ENCODE data around the gene CEP120. TPM values are rescaled to one million over a fixed set of nuclear protein-coding genes. Genes with fewer than 3 reads are reported as not detected.

Gene CEP120
- total RNA-seq (2022; extraction: Qiagen RNA extraction), result 7.3 to 10.8 TPM (median 9.2 TPM) in 5 replicates

GRCh38 chr5:123423278-123424149, at the start of gene CEP120:
TSS of gene CEP120 (minus strand) at chr5:123423403. CDS start at chr5:123422998, 405 bp downstream.

Other genes with a start within 250 kb of the CEP120 start
- gene CSNK1G3, start 88.8 kb upstream of the CEP120 start, total RNA-seq (2022; extraction: Qiagen RNA extraction), result 17.8 to 28.8 TPM (median 21.2 TPM) in 5 replicates

All from A549 treated with AZD2906 at 1 μM for 4 hours (cell line).